Measurements from ENCODE around the gene SEPTIN14. TPM values are rescaled to one million over a fixed set of nuclear protein-coding genes. Genes with fewer than 3 reads are reported as not detected.
"Not testable (repeated sequence)": the region's sequence is repeated elsewhere in the genome, so short reads cannot be mapped to it uniquely, and the experiment has no call there.

Gene SEPTIN14
- polyA plus RNA-seq (ENCODE audit: insufficient read length in 3 of 3) = under 1 TPM; 0.21 to 0.39 (median 0.27) TPM

- DNase-seq (ENCODE audit: low read depth in 3 of 3, low spot score in 2 of 3) = not testable (repeated sequence)
Observed at GRCh38 chr7:55862652-55863051, at the start of gene SEPTIN14. TSS of gene SEPTIN14 (minus strand) at chr7:55862752. CDS start at chr7:55861996, 756 bp downstream.

GRCh38 chr7:55903985-55904759, 41.6 kb upstream of the SEPTIN14 start:
- no peak for DNase-seq (ENCODE audit: low read depth in 3 of 3, low spot score in 2 of 3)

- DNase-seq (ENCODE audit: low read depth in 3 of 3, low spot score in 2 of 3) = not testable (repeated sequence)
Observed at GRCh38 chr7:55901059-55901458, 38.5 kb upstream of the SEPTIN14 start.

GRCh38 chr7:55898287-55898686, 35.7 kb upstream of the SEPTIN14 start:
- DNase-seq (ENCODE audit: low read depth in 3 of 3, low spot score in 2 of 3) = no peak

- DNase-seq (ENCODE audit: low read depth in 3 of 3, low spot score in 2 of 3) = no peak
Observed at GRCh38 chr7:55895021-55895420, 32.5 kb upstream of the SEPTIN14 start.

DNA sequence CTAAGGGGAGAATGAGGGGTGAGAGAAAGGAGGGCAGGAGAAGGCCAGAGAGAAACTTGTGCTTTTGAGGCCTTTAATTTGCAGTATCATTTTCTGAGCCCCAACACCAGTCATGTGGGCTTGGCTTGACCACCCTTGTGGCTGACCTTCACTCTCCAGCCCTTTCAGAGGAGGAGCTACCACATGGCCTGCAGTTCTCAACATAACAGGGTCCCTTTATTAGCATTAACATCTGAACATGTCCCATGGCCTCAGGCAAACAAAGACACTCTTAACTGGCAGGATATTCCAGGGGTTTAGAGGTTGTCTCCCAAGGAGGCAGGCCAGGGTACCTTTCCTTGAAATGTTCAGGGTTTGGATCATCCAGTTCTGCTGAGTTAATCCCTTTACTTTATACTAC, 31.4 kb upstream of the SEPTIN14 start:
- DNase-seq (ENCODE audit: low read depth in 3 of 3, low spot score in 2 of 3) = no peak

DNA sequence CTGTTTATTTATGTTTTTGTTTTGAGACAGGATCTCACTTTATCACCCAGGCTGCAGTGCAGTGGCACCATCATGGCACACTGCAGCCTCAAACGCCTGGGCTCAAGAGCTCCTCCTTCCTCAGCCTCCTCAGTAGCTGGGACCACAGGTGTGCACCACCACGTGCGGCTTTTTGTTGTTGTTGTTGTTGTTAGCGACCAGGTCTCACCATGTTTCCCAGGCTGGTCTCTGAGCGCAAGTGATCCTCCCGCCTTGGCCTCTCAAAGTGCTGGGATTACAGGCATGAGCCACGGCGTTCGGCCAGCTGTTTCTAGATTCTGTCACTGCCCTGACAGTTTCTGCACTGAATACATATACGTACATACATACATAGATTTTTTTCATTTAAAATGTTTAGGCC, 25.8 kb upstream of the SEPTIN14 start:
- DNase-seq (ENCODE audit: low read depth in 3 of 3, low spot score in 2 of 3) = not testable (repeated sequence)

DNA sequence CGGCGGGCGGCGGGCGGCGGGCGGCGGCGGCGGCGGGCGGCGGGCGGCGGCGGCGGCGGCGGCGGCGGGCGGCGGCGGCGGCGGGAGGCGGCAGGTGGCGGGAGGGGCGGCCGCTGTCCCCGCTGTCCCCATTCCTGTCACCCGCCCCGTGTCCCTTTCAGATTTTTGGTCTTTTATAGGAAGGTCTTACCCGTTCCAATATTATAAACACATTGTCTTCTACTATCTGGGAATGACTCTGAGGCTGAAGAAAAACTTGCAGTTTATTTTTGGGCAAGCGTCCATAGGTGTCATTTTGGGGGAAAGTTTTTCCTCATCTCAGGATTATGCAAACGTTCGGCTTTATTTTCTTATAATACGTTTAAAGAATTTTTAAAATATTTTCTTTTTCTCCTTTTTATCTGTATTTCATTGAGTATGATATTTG, 25.3 kb upstream of the SEPTIN14 start:
- peak in 1 of 3 donors; percentile 10 for DNase-seq (ENCODE audit: low read depth in 3 of 3, low spot score in 2 of 3)

- DNase-seq (ENCODE audit: low read depth in 3 of 3, low spot score in 2 of 3) = no peak
Observed at GRCh38 chr7:55884321-55884720, 21.8 kb upstream of the SEPTIN14 start.

- DNase-seq (ENCODE audit: low read depth in 3 of 3, low spot score in 2 of 3) = peak in 1 of 3 donors; percentile 23
Observed at GRCh38 chr7:55878691-55879090, 16.1 kb upstream of the SEPTIN14 start.

GRCh38 chr7:55877308-55877707, 14.8 kb upstream of the SEPTIN14 start:
- DNase-seq (ENCODE audit: low read depth in 3 of 3, low spot score in 2 of 3) = no peak

DNA sequence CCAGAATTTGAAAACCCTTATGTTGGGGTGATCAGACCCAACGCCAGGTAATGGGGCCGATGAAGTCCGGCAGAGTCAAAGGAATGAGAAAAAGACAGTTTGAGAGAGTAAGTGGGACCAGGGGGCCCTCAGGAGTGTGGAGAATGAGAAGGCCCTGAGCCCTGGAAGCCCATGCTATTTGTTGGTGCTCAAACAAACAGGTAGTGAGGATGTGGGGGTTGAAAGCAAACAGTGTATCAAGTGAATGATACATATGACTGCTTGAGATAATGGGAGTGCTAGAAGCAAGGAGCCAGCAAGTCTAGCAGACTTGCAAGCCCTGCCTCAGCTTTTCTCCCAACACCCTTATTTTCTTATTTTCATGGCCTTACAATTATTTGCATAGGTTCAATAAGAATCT, 11.2 kb upstream of the SEPTIN14 start:
- no peak for DNase-seq (ENCODE audit: low read depth in 3 of 3, low spot score in 2 of 3)

DNA sequence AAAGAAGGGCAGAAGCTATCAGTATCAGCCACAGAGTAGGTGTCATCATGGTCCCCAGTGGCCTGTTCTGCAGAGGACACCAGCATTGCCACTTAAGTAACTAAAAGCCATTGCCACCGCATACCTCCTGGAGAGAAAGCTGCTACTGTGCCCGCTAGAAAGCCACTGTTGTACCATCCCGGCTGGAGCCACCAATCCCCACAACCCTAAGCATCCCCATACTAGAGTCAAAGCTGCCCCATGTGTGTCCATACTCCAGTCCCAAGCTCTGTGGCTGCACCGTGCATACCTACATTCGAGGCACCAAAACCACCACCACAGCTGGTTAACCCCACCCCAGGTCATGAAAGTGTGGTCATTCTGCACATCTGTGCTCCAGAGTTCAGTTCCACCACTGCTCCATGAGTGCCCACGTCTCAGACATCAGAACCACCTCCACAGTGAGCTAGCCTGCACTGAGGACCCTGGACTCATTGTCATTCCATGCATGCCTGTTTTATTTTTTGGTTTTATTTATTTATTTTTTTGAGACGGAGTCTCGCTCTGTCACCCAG, 9.5 kb upstream of the SEPTIN14 start:
- DNase-seq (ENCODE audit: low read depth in 3 of 3, low spot score in 2 of 3) = no peak

- DNase-seq (ENCODE audit: low read depth in 3 of 3, low spot score in 2 of 3) = not testable (repeated sequence)
Observed at GRCh38 chr7:55868989-55869388, 6.4 kb upstream of the SEPTIN14 start.

DNA sequence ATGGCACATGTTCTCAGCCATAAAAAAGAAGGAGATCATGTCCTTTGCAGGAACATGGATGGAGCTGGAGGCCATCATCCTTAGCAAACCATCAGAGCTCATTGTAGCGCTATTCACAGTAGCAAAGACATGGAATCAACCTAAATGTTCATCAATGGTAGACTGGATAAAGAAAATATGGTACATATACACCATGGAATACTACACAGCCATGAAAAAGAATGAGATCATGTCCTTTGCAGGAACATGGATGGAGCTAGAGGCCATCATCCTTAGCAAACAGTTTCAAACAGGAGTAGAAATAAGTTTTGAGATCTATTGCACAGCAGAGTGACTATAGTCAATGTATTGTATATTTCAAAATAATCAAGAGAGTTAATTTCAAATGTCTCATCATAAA, 17.4 kb downstream of the SEPTIN14 start:
- not testable (repeated sequence) for DNase-seq (ENCODE audit: low read depth in 3 of 3, low spot score in 2 of 3)

GRCh38 chr7:55838595-55838994, 24.0 kb downstream of the SEPTIN14 start:
- DNase-seq (ENCODE audit: low read depth in 3 of 3, low spot score in 2 of 3) = no peak

DNA sequence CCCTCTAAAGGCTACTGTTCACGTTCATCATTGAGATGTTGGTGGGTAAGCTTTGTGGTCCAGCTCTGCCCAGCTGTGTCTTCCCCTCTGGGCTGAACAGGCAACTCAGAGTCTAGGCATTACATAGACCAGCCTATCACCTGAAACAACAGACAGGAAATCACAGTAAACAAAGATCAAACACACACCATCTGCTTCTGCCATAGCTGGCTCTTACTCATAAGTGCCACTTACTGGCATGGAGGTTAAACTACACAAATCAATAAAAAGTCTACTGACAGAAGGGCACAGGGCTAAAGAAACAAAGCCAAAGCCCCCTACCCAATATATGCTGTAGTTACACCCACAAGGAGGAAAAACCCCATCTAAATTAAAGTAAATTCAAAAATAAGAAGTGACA, 35.0 kb downstream of the SEPTIN14 start:
- DNase-seq (ENCODE audit: low read depth in 3 of 3, low spot score in 2 of 3) = no peak

DNA sequence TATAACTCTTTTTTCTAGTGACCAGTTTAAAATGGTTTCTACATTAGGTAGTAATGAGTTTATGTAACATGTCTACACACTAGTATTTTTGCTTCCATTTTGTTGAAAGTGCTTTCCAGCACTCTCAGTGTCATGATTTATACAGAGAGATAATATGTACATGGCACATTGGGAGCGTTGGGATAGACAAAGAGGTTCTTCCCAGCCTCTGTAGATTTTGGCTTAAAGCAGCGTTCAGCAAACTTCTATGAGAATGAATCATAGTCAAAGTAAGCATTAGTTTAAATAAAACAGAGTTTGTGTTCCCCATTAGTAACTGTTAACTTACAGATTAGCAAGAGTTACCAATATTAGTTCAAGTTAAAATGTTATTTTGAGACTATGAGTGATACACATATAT, 43.9 kb downstream of the SEPTIN14 start:
- no peak for DNase-seq (ENCODE audit: low read depth in 3 of 3, low spot score in 2 of 3)

GRCh38 chr7:55797260-55797659, 65.3 kb downstream of the SEPTIN14 start:
- DNase-seq (ENCODE audit: low read depth in 3 of 3, low spot score in 2 of 3) = not testable (repeated sequence)

DNA sequence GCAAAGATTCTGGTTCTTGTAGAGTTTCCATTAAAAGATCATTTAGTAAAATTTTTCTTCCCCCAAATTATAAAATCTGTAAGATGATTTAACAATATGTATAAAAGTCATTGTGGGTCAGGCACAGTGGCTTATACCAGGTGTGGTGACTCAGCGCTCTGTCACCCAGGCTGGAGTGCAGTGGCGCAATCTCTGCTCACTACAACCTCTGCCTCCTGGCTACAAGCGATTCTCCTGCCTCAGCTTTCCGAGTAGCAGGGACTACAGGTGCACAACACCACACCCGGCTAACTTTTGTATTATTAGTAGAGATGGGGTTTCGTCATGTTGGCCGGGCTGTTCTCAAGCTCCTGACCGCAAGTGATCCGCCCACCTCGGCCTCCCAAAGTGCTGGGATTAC, 68.0 kb downstream of the SEPTIN14 start:
- no peak for DNase-seq (ENCODE audit: low read depth in 3 of 3, low spot score in 2 of 3)

- no peak for DNase-seq (ENCODE audit: low read depth in 3 of 3, low spot score in 2 of 3)
Observed at GRCh38 chr7:55792048-55792447, 70.5 kb downstream of the SEPTIN14 start.

DNA sequence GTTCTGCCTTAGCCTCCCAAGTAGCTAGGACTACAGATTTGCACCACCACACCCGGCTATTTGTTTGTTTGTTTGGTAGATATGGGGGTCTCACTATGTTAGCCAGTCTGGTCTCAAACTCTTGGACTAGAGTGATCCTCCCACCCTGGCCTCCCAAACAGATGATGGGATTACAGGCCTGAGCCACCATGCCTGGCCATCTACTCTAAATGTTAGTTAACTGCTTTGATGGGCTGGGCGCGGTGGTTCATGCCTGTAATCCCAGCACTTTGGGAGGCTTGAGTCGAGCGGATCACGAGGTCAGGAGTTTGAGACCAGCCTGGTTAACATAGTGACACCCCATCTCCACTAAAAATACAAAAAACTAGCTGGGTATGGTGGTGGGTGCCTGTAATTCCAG, 74.8 kb downstream of the SEPTIN14 start:
- no peak for DNase-seq (ENCODE audit: low read depth in 3 of 3, low spot score in 2 of 3)

Data from right renal cortex interstitium (tissue), 3 donors.